ENCODE data around the gene ARHGAP44.

ARHGAP44 gene

DNA sequence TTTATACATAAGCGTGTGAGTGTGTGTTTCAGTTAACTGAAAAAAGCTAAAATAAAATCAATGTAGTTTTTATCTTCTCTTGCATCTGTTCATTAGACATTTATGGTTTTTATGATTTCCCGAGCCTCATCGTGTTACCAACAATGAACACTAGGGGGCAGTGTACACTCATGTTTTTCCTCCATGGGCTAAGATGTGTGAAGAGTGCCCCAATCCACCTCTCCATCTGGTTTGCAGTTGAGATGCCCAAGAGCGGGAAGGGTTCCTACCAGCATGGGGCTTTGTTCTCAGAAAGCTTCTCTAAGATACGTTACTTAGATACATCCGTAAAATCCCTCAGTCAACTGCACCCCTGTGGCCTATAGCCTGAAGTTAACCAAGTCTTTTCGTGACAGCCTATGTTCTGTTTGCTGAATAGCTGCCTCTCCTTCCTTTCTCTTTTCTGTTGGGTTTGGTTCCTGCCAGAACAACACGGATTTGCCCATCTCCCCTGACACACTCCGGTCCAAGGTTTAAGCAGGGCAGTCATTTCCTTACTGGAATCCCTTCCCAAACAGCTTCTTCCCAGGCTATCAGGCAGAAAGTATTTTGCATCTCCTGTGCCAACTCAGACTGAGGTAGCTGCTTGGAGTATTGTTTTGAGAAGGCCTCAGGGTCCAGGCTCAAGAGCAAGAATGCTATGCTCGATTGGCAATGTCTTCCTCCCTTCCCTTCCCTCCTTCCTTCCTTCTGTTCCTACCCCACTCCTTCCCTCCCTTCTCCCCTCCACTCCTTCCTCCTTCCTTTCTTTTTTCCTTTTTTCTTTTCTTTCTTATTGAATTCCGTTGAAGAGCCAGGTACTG is 241.4 kb downstream of the ARHGAP44 start:
- DNase-seq, result no peak

DNA sequence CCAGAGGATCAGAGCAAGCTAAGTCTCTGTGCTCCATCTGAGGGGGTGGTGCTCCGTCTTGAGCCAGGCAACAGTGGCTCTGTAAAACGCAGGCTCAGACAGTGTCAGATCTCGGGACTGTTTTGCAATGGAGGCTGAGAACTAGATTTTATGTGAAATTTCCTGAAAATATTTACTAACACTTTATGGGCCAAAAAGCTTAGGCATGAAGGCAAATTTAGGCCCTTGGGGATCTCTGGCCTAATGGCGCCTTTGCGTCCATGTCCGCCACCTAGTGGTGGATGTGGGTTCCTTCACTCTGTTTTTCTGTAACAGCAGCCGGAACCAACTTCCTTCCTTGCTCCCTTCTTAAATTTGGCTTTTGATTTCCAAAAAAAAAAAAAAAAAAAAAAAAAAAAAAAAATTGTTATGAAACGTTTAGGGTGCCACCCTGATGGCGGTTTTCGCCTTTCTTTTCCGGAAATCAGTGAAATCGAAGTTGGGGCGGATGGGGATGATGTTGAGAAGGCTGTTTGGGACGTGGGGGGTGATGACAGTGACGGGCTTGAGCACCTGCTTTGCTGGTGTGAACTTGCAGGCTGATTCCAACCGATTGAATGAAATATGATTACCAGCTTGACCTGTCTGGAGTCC is 242.5 kb downstream of the ARHGAP44 start:
- peak; percentile 27 for DNase-seq

DNA sequence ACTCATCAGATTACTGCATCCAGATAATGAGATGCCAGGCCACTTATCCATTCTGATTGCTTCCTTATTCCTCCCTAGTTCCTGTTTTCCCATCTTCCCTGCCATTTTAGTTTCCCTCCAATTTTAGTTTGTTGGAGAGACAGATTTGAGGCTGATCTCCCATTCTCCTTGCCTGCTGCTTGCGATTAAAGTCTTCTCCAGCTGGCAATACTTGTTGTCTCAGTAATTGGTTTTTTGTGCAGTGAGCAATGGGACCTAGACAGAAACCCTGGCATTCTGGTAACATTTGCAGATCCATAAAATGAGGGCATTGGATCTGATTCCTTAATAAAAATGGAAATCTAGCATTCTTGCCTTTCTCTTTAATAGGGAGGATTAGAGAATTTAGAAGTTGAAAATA is 246.1 kb downstream of the ARHGAP44 start:
- no peak for DNase-seq

DNA sequence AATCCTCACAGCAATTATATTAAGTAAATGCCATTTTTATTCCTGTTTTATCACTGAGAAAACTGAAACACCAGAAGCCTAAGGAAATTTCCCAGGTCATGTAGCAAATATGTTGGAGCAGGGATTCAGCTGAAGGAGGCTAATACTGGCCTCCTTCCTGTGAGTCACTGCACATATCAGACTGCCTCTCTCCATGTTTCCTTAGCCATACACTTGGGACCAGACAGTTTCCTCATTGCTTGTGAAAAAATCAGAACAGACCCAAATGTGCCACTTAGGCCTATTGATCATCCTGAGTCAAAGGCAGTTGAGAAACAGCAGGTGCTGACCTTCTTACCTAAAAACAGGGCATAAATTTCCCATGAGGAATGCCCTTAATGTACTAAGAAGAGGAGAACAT is 247.5 kb downstream of the ARHGAP44 start:
- DNase-seq, result no peak

DNA sequence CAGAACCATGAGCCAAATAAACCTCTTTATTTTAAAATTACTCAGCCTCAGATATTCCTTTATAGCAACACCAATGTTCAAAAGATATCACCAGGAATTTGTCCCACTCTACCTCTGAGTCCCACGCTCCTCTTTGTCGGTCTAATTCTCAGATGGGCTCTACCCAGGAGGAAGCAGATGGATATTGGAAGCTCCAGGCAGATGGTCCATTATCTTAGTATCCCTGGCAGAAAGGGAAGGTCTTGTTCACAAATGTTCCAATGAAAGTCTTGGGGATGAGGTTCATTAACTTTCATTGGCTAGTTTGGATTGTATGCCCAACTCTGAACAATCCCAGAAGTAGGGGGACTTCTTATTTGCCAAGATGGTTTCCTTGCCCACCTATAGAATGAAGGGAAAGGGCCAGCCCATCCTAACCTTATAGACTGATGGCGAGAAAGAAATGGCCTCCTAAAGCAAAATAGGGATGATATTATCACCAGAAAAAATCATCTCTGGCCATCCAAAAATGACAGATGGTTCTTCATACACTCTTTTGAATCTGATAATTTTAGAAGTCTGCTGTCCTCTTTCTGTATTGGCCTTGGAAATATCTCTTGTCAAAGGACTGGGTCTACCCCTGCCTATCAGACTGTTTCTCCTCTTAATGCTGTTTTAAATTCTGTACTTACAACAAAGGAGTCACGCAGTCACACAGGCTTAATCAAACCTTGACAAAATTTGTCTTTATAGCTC is 249.8 kb downstream of the ARHGAP44 start:
- no peak for DNase-seq

Measured in 8988T (cell line).